ENCODE measurements around the gene PIPOX. TPM values are rescaled to one million over a fixed set of nuclear protein-coding genes. Genes with fewer than 3 reads are reported as not detected.

The PIPOX gene
- total RNA-seq, 2 experiments from 2014 or later, result 3.0 TPM

DNA sequence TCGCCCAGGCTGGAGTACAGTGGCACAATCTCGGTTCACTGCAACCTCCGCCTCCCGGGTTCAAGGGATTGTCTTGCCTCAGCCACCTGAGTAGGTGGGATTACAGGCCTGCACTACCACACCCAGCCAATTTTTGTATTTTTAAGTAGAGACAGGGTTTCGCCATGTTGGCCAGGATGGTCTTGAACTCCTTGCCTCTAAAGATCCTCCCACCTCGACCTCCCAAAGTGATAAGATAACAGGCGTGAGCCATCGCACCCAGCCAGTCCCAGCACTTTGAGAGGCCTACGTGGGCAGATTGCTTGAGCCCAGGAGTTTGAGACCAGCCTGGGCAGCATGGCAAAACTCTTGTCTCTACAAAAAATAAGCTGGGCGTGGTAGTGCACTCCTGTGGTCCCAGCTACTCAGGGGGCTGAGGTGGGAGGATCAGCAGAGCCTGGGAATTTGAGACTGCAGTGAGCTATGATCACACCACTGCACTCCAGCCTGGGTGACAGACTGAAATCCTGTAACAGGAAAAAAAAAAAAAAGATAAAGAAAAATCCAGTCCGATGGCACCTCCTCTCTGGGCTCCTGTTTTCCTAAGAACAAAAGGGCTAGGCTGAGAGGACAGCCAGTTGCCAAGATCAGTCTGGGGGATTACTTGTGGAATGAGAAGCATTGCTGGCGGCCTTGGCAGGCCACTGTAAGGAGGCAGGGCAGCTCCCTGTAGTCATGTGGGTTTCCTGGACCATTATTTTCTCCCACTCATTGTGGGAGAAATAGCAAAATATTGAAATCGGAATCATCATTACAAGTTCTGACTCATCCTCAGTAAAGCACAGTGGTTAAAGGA lies 3.0 kb upstream of the PIPOX start:
- no peak overlapping the region for H3K4me3 Mint-ChIP-seq
- no peaks in the 10 kb centered on the region for H3K9me3 Mint-ChIP-seq
- H3K27me3 Mint-ChIP-seq, result peaks cover 6% of the 10 kb centered on the region
- ChIA-PET POLR2A (interaction anchor here (0.5 kb wide), 1 partner anchor 42 kb away, joined by 3 read pairs; no protein-coding TSS in a partner anchor), CTCF (interaction anchor here (5.2 kb wide), 1 partner anchor 77 kb away, joined by 19 read pairs; no protein-coding TSS in a partner anchor)
- intact Hi-C loops (cut with micrococcal nuclease), result no loop called here
- H3K4me1 Mint-ChIP-seq (ENCODE audit: low read depth), result peaks cover 9% of the 10 kb centered on the region
- ATAC-seq (no peak), DNase-seq (no peak)
- no peak overlapping the region for H3K27ac Mint-ChIP-seq
- TF ChIP-seq, protein P1, sequence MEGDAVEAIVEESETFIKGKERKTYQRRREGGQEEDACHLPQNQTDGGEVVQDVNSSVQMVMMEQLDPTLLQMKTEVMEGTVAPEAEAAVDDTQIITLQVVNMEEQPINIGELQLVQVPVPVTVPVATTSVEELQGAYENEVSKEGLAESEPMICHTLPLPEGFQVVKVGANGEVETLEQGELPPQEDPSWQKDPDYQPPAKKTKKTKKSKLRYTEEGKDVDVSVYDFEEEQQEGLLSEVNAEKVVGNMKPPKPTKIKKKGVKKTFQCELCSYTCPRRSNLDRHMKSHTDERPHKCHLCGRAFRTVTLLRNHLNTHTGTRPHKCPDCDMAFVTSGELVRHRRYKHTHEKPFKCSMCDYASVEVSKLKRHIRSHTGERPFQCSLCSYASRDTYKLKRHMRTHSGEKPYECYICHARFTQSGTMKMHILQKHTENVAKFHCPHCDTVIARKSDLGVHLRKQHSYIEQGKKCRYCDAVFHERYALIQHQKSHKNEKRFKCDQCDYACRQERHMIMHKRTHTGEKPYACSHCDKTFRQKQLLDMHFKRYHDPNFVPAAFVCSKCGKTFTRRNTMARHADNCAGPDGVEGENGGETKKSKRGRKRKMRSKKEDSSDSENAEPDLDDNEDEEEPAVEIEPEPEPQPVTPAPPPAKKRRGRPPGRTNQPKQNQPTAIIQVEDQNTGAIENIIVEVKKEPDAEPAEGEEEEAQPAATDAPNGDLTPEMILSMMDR (IDR thresholded peaks at IDR 0.05), result no peak
- H3K36me3 Mint-ChIP-seq (ENCODE audit: low read depth), result no peaks in the 10 kb centered on the region

DNA sequence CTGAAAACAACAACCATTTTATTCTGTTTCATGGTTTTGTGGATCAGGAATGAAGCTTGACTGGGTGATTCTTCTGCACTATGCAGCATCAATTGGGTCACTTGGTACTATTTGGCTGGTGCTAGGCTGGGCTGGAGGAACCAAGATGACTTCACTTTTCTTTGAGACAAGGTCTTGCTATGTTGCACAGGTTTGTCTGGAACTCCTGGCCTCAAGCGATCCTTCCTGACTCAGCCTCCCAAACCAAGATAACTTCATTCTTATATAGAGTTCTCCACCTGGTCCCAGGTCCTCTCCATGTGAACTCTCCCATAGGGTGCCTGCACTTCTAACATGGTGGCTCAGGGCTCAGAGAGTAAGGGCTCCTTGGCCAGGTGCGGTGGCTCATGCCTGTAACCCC lies 1.9 kb upstream of the PIPOX start:
- H3K27ac Mint-ChIP-seq, result no peak overlapping the region
- H3K4me1 Mint-ChIP-seq (ENCODE audit: low read depth), result peaks cover 9% of the 10 kb centered on the region
- no peaks in the 10 kb centered on the region for H3K36me3 Mint-ChIP-seq (ENCODE audit: low read depth)
- DNase-seq (no peak), ATAC-seq (no peak)
- intact Hi-C loops (cut with micrococcal nuclease), result no loop called here
- TF ChIP-seq, protein P1 (IDR thresholded peaks at IDR 0.05), result no peak
- CTCF ChIA-PET, result interaction anchor here (0.8 kb wide), 1 partner anchor 76 kb away, joined by 3 read pairs; no protein-coding TSS in a partner anchor
- no peak overlapping the region for H3K4me3 Mint-ChIP-seq
- POLR2A ChIA-PET, result no interaction called here
- H3K27me3 Mint-ChIP-seq, result no peaks in the 10 kb centered on the region
- no peaks in the 10 kb centered on the region for H3K9me3 Mint-ChIP-seq

DNA sequence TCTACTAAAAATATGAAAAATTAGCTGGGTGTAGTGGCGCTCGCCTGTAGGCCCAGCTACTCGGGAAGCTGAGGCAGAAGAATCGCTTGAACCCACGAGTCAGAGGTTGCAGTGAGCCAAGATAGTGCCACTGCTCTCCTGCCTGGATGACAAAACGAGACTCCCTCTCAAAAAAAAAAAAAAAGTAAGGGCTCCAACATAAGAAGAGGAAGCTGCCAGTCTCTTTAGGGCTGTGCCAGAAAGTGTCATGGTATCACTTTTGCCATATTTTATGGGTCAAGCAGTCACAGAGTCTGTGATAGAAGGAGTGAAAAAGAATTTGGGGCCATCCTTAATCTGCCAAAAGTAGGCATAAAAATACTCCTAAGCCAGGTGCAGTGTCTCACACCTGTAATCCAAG lies 1.4 kb upstream of the PIPOX start:
- CTCF ChIA-PET, result interaction anchor here (0.8 kb wide), 1 partner anchor 77 kb away, joined by 3 read pairs; no protein-coding TSS in a partner anchor
- H3K27ac Mint-ChIP-seq, result no peak overlapping the region
- TF ChIP-seq, protein P1 (IDR thresholded peaks at IDR 0.05), result no peak
- no peaks in the 10 kb centered on the region for H3K9me3 Mint-ChIP-seq
- H3K4me1 Mint-ChIP-seq (ENCODE audit: low read depth), result peaks cover 9% of the 10 kb centered on the region
- no peak overlapping the region for H3K4me3 Mint-ChIP-seq
- DNase-seq (no peak), ATAC-seq (no peak)
- no peaks in the 10 kb centered on the region for H3K27me3 Mint-ChIP-seq
- intact Hi-C loops (cut with micrococcal nuclease), result no loop called here
- no peaks in the 10 kb centered on the region for H3K36me3 Mint-ChIP-seq (ENCODE audit: low read depth)
- POLR2A ChIA-PET, result no interaction called here

DNA sequence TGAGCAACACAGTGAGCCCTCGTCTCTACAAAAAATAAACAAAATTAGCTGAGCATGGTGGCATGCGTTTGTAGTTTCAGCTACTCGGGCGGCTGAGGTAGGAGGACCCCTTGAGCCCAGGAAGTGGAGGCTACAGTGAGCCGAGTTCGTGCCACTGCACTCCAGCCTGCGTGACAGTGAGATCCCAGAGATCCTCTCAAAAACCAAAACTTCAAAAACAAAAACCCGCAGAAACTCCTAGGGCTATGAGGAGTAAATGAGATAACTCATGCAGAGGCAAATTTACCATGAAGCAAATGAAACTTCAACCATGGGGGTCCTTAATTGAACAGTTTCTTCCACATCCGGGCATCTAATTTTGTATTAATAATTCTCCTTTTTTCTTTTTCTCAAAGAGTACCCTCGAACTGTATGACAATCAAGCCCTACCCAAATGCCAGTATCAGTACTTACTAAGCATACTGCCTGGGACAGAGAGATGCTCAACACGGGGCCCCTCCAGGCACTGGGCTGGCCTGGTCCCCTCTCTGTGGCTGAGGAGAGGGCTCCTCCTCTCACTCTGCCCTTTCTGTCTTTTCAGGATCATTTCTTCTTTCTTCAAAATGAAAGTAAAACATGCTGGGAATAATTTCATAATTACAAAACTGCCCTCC lies 789 bp upstream of the PIPOX start:
- Mint-ChIP-seq H3K4me3 (no peak overlapping the region), H3K27me3 (no peaks in the 10 kb centered on the region), H3K4me1 (ENCODE audit: low read depth) (peaks cover 9% of the 10 kb centered on the region), H3K36me3 (ENCODE audit: low read depth) (no peaks in the 10 kb centered on the region), H3K9me3 (no peaks in the 10 kb centered on the region), H3K27ac (no peak overlapping the region)
- no peak for ATAC-seq
- CTCF ChIA-PET, result interaction anchor here (0.8 to 1.1 kb wide), 2 partner anchors 75 to 78 kb away, joined by 3 read pairs; no protein-coding TSS in a partner anchor
- no peak for DNase-seq
- TF ChIP-seq, protein P1 (IDR thresholded peaks at IDR 0.05), result no peak
- POLR2A ChIA-PET, result no interaction called here
- intact Hi-C loops (cut with micrococcal nuclease), result no loop called here
